ENCODE measurements around the gene DDN. TPM values are rescaled to one million over a fixed set of nuclear protein-coding genes. Genes with fewer than 3 reads are reported as not detected.

The DDN gene
- total and polyA plus RNA-seq, 10 donors = 0.09 to 2.0 (median 0.42) TPM; not detected in 1

DNA sequence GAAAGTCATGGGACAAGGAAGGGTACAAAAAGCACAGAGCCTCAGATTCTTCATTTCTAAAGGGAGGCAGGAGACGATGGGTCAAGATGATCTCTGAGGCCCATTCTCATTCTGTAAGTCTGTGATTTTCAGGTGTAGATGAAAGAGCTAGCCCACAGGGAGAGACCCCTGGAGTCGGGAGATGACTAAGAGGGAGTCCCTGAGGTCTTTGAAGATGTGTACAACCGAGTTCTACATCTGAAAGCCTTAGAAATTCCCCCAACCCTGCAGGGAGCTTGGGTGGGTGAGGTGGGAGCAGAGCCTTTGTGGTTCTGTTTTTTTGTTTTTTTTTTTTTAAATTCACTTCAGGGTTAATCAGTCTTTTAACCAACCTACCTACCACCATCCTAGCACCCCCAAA is 30.7 kb downstream of the DDN start:
- H3K9me3 ChIP-seq = no peaks in the 10 kb centered on the region
- H3K27me3 ChIP-seq (replicated peaks in 1 of 7) = peaks cover 9 to 47% (median 43%) of the 10 kb centered on the region in 7 donors
- WGBS, 5 donors = 65 to 88% (median 73%) methylated on average over 3 of the region's 3 CpGs
- no peak overlapping the region for H3K27ac ChIP-seq
- H3K4me3 ChIP-seq = no peak overlapping the region
- peaks cover 9 to 48% (median 32%) of the 10 kb centered on the region in 6 donors for H3K4me1 ChIP-seq
- H3K36me3 ChIP-seq = no peaks in the 10 kb centered on the region
- intact Hi-C loops (cut with DNase I; ENCODE audit: low total_unique reads) = no loop called here
- DNase-seq = no peak
- no peak for TF ChIP-seq POLR2AphosphoS5 (IDR thresholded peaks at IDR 0.05)
- no peak for TF ChIP-seq CTCF (IDR thresholded peaks at IDR 0.05 in 8 of 11, conservative IDR thresholded peaks at IDR 0.05 in 3 of 11)
- TF ChIP-seq POLR2A (IDR thresholded peaks at IDR 0.05) = no peak

GRCh38 chr12:48967991-48968390 is 31.2 kb downstream of the DDN start:
- WGBS, 5 donors = 83 to 95% (median 88%) methylated on average over 6 to 7 of the region's 7 CpGs
- no peak for DNase-seq
- H3K27ac ChIP-seq = no peak overlapping the region
- peaks cover 9 to 42% (median 39%) of the 10 kb centered on the region in 7 donors for H3K27me3 ChIP-seq (replicated peaks in 1 of 7)
- H3K4me3 ChIP-seq = no peak overlapping the region
- no peaks in the 10 kb centered on the region for H3K36me3 ChIP-seq
- TF ChIP-seq POLR2AphosphoS5 (IDR thresholded peaks at IDR 0.05) (no peak), CTCF (IDR thresholded peaks at IDR 0.05 in 8 of 11, conservative IDR thresholded peaks at IDR 0.05 in 3 of 11) (no peak), POLR2A (IDR thresholded peaks at IDR 0.05) (no peak)
- intact Hi-C loops (cut with DNase I; ENCODE audit: low total_unique reads) = no loop called here
- H3K4me1 ChIP-seq = peaks cover 9 to 45% (median 31%) of the 10 kb centered on the region in 6 donors
- no peaks in the 10 kb centered on the region for H3K9me3 ChIP-seq

- H3K4me1 ChIP-seq = peaks cover 9 to 29% (median 21%) of the 10 kb centered on the region in 6 donors
- no peak for DNase-seq
- no peak overlapping the region for H3K27ac ChIP-seq
- peaks cover 3 to 26% (median 22%) of the 10 kb centered on the region in 7 donors for H3K27me3 ChIP-seq (replicated peaks in 1 of 7)
- H3K4me3 ChIP-seq = no peak overlapping the region
- H3K36me3 ChIP-seq = no peaks in the 10 kb centered on the region
- H3K9me3 ChIP-seq = no peaks in the 10 kb centered on the region
- WGBS, 5 donors = 70 to 77% (median 73%) methylated on average over 17 to 20 of the region's 20 CpGs
- TF ChIP-seq POLR2A (IDR thresholded peaks at IDR 0.05) (no peak), CTCF (IDR thresholded peaks at IDR 0.05 in 8 of 11, conservative IDR thresholded peaks at IDR 0.05 in 3 of 11) (no peak), POLR2AphosphoS5 (IDR thresholded peaks at IDR 0.05) (no peak)
- intact Hi-C loops (cut with DNase I; ENCODE audit: low total_unique reads) = no loop called here
Measured at GRCh38 chr12:48966177-48966895, 32.8 kb downstream of the DDN start.

GRCh38 chr12:48965298-48965838 is 33.8 kb downstream of the DDN start:
- Histone ChIP-seq H3K4me3 (no peak overlapping the region), H3K27me3 (replicated peaks in 1 of 7) (peaks cover 0 to 16% (median 12%) of the 10 kb centered on the region in 7 donors), H3K27ac (no peak overlapping the region), H3K36me3 (no peaks in the 10 kb centered on the region), H3K9me3 (no peaks in the 10 kb centered on the region), H3K4me1 (peaks cover 5 to 24% (median 11%) of the 10 kb centered on the region in 6 donors)
- TF ChIP-seq CTCF (IDR thresholded peaks at IDR 0.05 in 8 of 11, conservative IDR thresholded peaks at IDR 0.05 in 3 of 11) = no peak
- no peak for DNase-seq
- intact Hi-C loops (cut with DNase I; ENCODE audit: low total_unique reads) = no loop called here

All from spleen (tissue), 11 donors.